Measurements from ENCODE around the gene ADM2.
A peak's percentile ranks its signal among the peaks of the same experiment; 100 is the strongest.

Gene ADM2

GRCh38 chr22:50476868-50477267 is 4.5 kb upstream of the ADM2 start:
- Histone ChIP-seq H3K27ac (no peak overlapping the region), H3K4me1 (ENCODE audit: control insufficient read depth in 1 of 2, insufficient read depth in 1 of 2, low read depth in 1 of 2, low read length in 1 of 2) (peaks cover 25 to 33% of the 10 kb centered on the region in 2 experiments), H3K36me3 (peaks cover 3% of the 10 kb centered on the region), H3K9me3 (no peaks in the 10 kb centered on the region), H3K27me3 (peaks cover 55% of the 10 kb centered on the region), H3K4me3 (ENCODE audit: low read depth in 1 of 2, low read length in 1 of 2) (no peak overlapping the region)
- TF ChIP-seq CTCF (IDR thresholded peaks at IDR 0.05) = no peak

GRCh38 chr22:50477923-50478322 is 3.4 kb upstream of the ADM2 start:
- Histone ChIP-seq H3K27me3 (peaks cover 66% of the 10 kb centered on the region), H3K36me3 (no peaks in the 10 kb centered on the region), H3K27ac (no peak overlapping the region), H3K9me3 (no peaks in the 10 kb centered on the region), H3K4me3 (ENCODE audit: low read depth in 1 of 2, low read length in 1 of 2) (no peak overlapping the region), H3K4me1 (ENCODE audit: control insufficient read depth in 1 of 2, insufficient read depth in 1 of 2, low read depth in 1 of 2, low read length in 1 of 2) (peaks cover 24 to 32% of the 10 kb centered on the region in 2 experiments)
- TF ChIP-seq CTCF (IDR thresholded peaks at IDR 0.05) = no peak

- Histone ChIP-seq H3K4me3 (ENCODE audit: low read depth in 1 of 2, low read length in 1 of 2) (no peak overlapping the region), H3K27me3 (peaks cover 84% of the 10 kb centered on the region), H3K36me3 (no peaks in the 10 kb centered on the region), H3K9me3 (no peaks in the 10 kb centered on the region), H3K27ac (no peak overlapping the region), H3K4me1 (ENCODE audit: control insufficient read depth in 1 of 2, insufficient read depth in 1 of 2, low read depth in 1 of 2, low read length in 1 of 2) (peaks cover 11 to 17% of the 10 kb centered on the region in 2 experiments)
- TF ChIP-seq CTCF (IDR thresholded peaks at IDR 0.05) = no peak
These were observed 1.6 kb upstream of the ADM2 start for GRCh38 chr22:50479721-50480120.

- H3K27me3 ChIP-seq = peaks cover 97% of the 10 kb centered on the region
- no peaks in the 10 kb centered on the region for H3K36me3 ChIP-seq
- no peak for TF ChIP-seq CTCF (IDR thresholded peaks at IDR 0.05)
- H3K4me3 ChIP-seq (ENCODE audit: low read depth in 1 of 2, low read length in 1 of 2) = peak overlapping the region; percentile 65 to 80
- H3K27ac ChIP-seq = no peak overlapping the region
- peaks cover 5 to 10% of the 10 kb centered on the region in 2 experiments for H3K4me1 ChIP-seq (ENCODE audit: control insufficient read depth in 1 of 2, insufficient read depth in 1 of 2, low read depth in 1 of 2, low read length in 1 of 2)
- H3K9me3 ChIP-seq = no peaks in the 10 kb centered on the region
These were observed 301 bp upstream of the ADM2 start for GRCh38 chr22:50481045-50481439.

GRCh38 chr22:50482107-50483074 is 1.0 kb downstream of the ADM2 start:
- H3K27me3 ChIP-seq = peaks cover 98% of the 10 kb centered on the region
- peaks cover 5 to 10% of the 10 kb centered on the region in 2 experiments for H3K4me1 ChIP-seq (ENCODE audit: control insufficient read depth in 1 of 2, insufficient read depth in 1 of 2, low read depth in 1 of 2, low read length in 1 of 2)
- TF ChIP-seq CTCF (IDR thresholded peaks at IDR 0.05) = no peak
- no peak overlapping the region for H3K27ac ChIP-seq
- H3K4me3 ChIP-seq (ENCODE audit: low read depth in 1 of 2, low read length in 1 of 2) = peak overlapping the region; percentile 65 to 80
- no peaks in the 10 kb centered on the region for H3K36me3 ChIP-seq
- no peaks in the 10 kb centered on the region for H3K9me3 ChIP-seq
